HG03442 (cell line): Measurements from ENCODE around the gene DCAKD.
A peak's percentile ranks its signal among the peaks of the same experiment; 100 is the strongest.

Experiments
- ATAC-seq: cut with Tn5 transposase; IDR thresholded peaks from one replicate; pipeline ENCODE4 v1.9.1; 2021; ENCODE audit warnings: mild to moderate bottlenecking, moderate library complexity; ENCODE audit not compliant: unreplicated experiment

DCAKD gene

GRCh38 chr17:45031231-45032173 lies 19.9 kb downstream of the DCAKD start:
- no peak for ATAC-seq

GRCh38 chr17:45030733-45031132 lies 20.7 kb downstream of the DCAKD start:
- ATAC-seq: no peak

GRCh38 chr17:45029758-45030423 lies 21.5 kb downstream of the DCAKD start:
- no peak for ATAC-seq

- ATAC-seq: no peak
These were observed 22.3 kb downstream of the DCAKD start for GRCh38 chr17:45029096-45029495.

- ATAC-seq: no peak
These were observed 28.6 kb downstream of the DCAKD start for GRCh38 chr17:45022655-45023339.

- no peak for ATAC-seq
These were observed 29.2 kb downstream of the DCAKD start for GRCh38 chr17:45022288-45022648.

GRCh38 chr17:45021607-45022287 lies 29.7 kb downstream of the DCAKD start:
- ATAC-seq: peak; percentile 47

- no peak for ATAC-seq
These were observed 30.9 kb downstream of the DCAKD start for GRCh38 chr17:45020354-45021138.

GRCh38 chr17:45018848-45019711 lies 32.4 kb downstream of the DCAKD start:
- no peak for ATAC-seq

- no peak for ATAC-seq
These were observed 33.0 kb downstream of the DCAKD start for GRCh38 chr17:45018514-45018847.

GRCh38 chr17:45016823-45017222 lies 34.6 kb downstream of the DCAKD start:
- ATAC-seq: no peak

- ATAC-seq: no peak
These were observed 35.2 kb downstream of the DCAKD start for GRCh38 chr17:45016237-45016636.

GRCh38 chr17:45013021-45013997 lies 38.1 kb downstream of the DCAKD start:
- ATAC-seq: no peak

GRCh38 chr17:45011767-45012166 lies 39.7 kb downstream of the DCAKD start:
- ATAC-seq: no peak

- ATAC-seq: no peak
These were observed 41.6 kb downstream of the DCAKD start for GRCh38 chr17:45009676-45010467.

- no peak for ATAC-seq
These were observed 43.2 kb downstream of the DCAKD start for GRCh38 chr17:45008216-45008615.

- no peak for ATAC-seq
These were observed 44.4 kb downstream of the DCAKD start for GRCh38 chr17:45006927-45007461.
